ENCODE results near the gene DCAF5. TPM values are rescaled to one million over a fixed set of nuclear protein-coding genes. Genes with fewer than 3 reads are reported as not detected.

Gene DCAF5
- polyA plus RNA-seq, 3 donors = 22.2 to 55.1 (median 30.6) TPM

DNA sequence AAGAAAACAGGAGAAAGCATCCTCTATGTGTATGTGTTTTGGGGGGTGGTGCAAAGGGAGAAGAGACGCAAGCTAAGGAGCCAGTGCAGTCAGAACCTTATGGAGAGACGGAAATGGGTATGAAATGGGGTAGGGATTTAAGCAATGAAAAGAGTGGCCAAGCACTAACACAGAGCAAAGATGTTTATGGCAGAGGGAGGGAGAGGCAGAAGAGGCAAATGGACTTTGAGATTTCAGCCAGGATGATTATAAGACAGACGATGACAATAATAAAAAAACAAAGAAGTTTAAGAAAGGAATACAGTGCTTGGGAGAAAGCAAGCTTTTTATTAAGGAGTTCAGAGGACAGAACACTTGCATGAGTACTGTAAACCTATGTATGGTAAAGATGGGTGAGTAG, 44.6 kb downstream of the DCAF5 start:
- WGBS (ENCODE audit: insufficient coverage) = 100% methylated on average over 3 of the region's 3 CpGs
- H3K36me3 ChIP-seq (replicated peaks in 1 of 2; ENCODE audit: control insufficient read depth in 1 of 2, insufficient read depth in 2 of 2, low read length in 2 of 2) = peaks cover 45 to 87% of the 10 kb centered on the region in 2 donors
- no peak overlapping the region for H3K4me3 Mint-ChIP-seq
- TF ChIP-seq, protein P1, sequence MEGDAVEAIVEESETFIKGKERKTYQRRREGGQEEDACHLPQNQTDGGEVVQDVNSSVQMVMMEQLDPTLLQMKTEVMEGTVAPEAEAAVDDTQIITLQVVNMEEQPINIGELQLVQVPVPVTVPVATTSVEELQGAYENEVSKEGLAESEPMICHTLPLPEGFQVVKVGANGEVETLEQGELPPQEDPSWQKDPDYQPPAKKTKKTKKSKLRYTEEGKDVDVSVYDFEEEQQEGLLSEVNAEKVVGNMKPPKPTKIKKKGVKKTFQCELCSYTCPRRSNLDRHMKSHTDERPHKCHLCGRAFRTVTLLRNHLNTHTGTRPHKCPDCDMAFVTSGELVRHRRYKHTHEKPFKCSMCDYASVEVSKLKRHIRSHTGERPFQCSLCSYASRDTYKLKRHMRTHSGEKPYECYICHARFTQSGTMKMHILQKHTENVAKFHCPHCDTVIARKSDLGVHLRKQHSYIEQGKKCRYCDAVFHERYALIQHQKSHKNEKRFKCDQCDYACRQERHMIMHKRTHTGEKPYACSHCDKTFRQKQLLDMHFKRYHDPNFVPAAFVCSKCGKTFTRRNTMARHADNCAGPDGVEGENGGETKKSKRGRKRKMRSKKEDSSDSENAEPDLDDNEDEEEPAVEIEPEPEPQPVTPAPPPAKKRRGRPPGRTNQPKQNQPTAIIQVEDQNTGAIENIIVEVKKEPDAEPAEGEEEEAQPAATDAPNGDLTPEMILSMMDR (IDR thresholded peaks at IDR 0.05) = no peak
- no peak overlapping the region for H3K4me3 ChIP-seq (replicated peaks in 1 of 3; ENCODE audit: low read depth in 2 of 3, low read length in 3 of 3)
- no peaks in the 10 kb centered on the region for H3K9me3 Mint-ChIP-seq
- H3K4me2 ChIP-seq (replicated peaks; ENCODE audit: extremely low read depth, low read length, poor library complexity, severe bottlenecking) = no peak overlapping the region
- H3K9me3 ChIP-seq (replicated peaks in 1 of 2; ENCODE audit: control insufficient read depth in 1 of 2, insufficient read depth in 1 of 2, low read length in 2 of 2) = no peaks in the 10 kb centered on the region
- peaks cover 60 to 74% of the 10 kb centered on the region in 2 donors for H3K36me3 Mint-ChIP-seq
- H4K20me1 ChIP-seq (ENCODE audit: insufficient read depth, low read length) = peaks cover 16% of the 10 kb centered on the region
- intact Hi-C loops (cut with micrococcal nuclease) = loop anchor here (5.0 kb wide), 2 partner anchors 196 to 246 kb away; no protein-coding TSS in a partner anchor
- no peaks in the 10 kb centered on the region for H3K4me1 ChIP-seq (ENCODE audit: control insufficient read depth in 1 of 2, insufficient read depth in 2 of 2, low read length in 2 of 2)
- H3K27me3 ChIP-seq (ENCODE audit: control insufficient read depth in 2 of 2, insufficient read depth in 2 of 2, low read length in 2 of 2) = no peaks in the 10 kb centered on the region
- peak overlapping the region in 1 of 7 donors; percentile 19 for H3K27ac Mint-ChIP-seq
- no peak overlapping the region for H3K9ac ChIP-seq (ENCODE audit: insufficient read depth, low read length, poor library complexity, severe bottlenecking)
- H2AFZ ChIP-seq (ENCODE audit: insufficient read depth, low read depth, low read length, poor library complexity, severe bottlenecking) = no peak overlapping the region
- no peaks in the 10 kb centered on the region for H3K27me3 Mint-ChIP-seq (ENCODE audit: low read depth in 3 of 3)
- H3K4me1 Mint-ChIP-seq = peaks cover 9% of the 10 kb centered on the region
- no peaks in the 10 kb centered on the region for H3K79me2 ChIP-seq (ENCODE audit: insufficient read depth, low read length)
- no peak overlapping the region for H3K27ac ChIP-seq (ENCODE audit: low read depth in 1 of 2, low read length in 2 of 2)
- no peak for DNase-seq

GRCh38 chr14:69107407-69108003, 45.4 kb downstream of the DCAF5 start:
- Histone ChIP-seq H3K9ac (ENCODE audit: insufficient read depth, low read length, poor library complexity, severe bottlenecking) (no peak overlapping the region), H3K4me1 (ENCODE audit: control insufficient read depth in 1 of 2, insufficient read depth in 2 of 2, low read length in 2 of 2) (no peaks in the 10 kb centered on the region), H2AFZ (ENCODE audit: insufficient read depth, low read depth, low read length, poor library complexity, severe bottlenecking) (no peak overlapping the region), H3K79me2 (ENCODE audit: insufficient read depth, low read length) (no peaks in the 10 kb centered on the region), H3K27ac (ENCODE audit: low read depth in 1 of 2, low read length in 2 of 2) (no peak overlapping the region), H3K9me3 (replicated peaks in 1 of 2; ENCODE audit: control insufficient read depth in 1 of 2, insufficient read depth in 1 of 2, low read length in 2 of 2) (no peaks in the 10 kb centered on the region), H4K20me1 (ENCODE audit: insufficient read depth, low read length) (peaks cover 16% of the 10 kb centered on the region), H3K36me3 (replicated peaks in 1 of 2; ENCODE audit: control insufficient read depth in 1 of 2, insufficient read depth in 2 of 2, low read length in 2 of 2) (peaks cover 51 to 86% of the 10 kb centered on the region in 2 donors), H3K4me3 (replicated peaks in 1 of 3; ENCODE audit: low read depth in 2 of 3, low read length in 3 of 3) (no peak overlapping the region), H3K4me2 (replicated peaks; ENCODE audit: extremely low read depth, low read length, poor library complexity, severe bottlenecking) (no peak overlapping the region), H3K27me3 (ENCODE audit: control insufficient read depth in 2 of 2, insufficient read depth in 2 of 2, low read length in 2 of 2) (no peaks in the 10 kb centered on the region)
- Mint-ChIP-seq H3K36me3 (peaks cover 61 to 74% of the 10 kb centered on the region in 2 donors), H3K9me3 (no peaks in the 10 kb centered on the region), H3K27ac (peak overlapping the region in 1 of 7 donors; percentile 46), H3K27me3 (ENCODE audit: low read depth in 3 of 3) (no peaks in the 10 kb centered on the region), H3K4me3 (no peak overlapping the region), H3K4me1 (peaks cover 5% of the 10 kb centered on the region)
- TF ChIP-seq, protein P1 (IDR thresholded peaks at IDR 0.05) = peak; percentile 64
- intact Hi-C loops (cut with micrococcal nuclease) = loop anchor here (2.0 to 5.0 kb wide), 3 partner anchors 195 to 245 kb away; no protein-coding TSS in a partner anchor
- no CpG with 5 or more reads among the region's 3 CpGs for WGBS (ENCODE audit: insufficient coverage)
- DNase-seq = peak; percentile 21 to 48 (median 40)

Data from CD14-positive monocyte (primary cell).